Right forelimb (tissue), 1 donor: ENCODE measurements around the gene CDS1.
"Not testable (repeated sequence)": the region's sequence is repeated elsewhere in the genome, so short reads cannot be mapped to it uniquely, and the experiment has no call there.

ENCODE experiments used
- DNase-seq: peaks from one replicate; pipeline ENCODE4 v3.0.0-alpha.2; 2018

CDS1 gene

GRCh38 chr4:84614891-84615290, 32.0 kb downstream of the CDS1 start:
- no peak for DNase-seq

- no peak for DNase-seq
Measured at GRCh38 chr4:84615355-84615754, 32.4 kb downstream of the CDS1 start.

- DNase-seq: no peak
Measured at GRCh38 chr4:84622959-84623358, 40.0 kb downstream of the CDS1 start.

- DNase-seq: no peak
Measured at GRCh38 chr4:84623661-84624060, 40.7 kb downstream of the CDS1 start.

GRCh38 chr4:84626673-84627072, 43.7 kb downstream of the CDS1 start:
- DNase-seq: no peak

GRCh38 chr4:84631573-84631972, 48.6 kb downstream of the CDS1 start:
- DNase-seq: no peak

DNA sequence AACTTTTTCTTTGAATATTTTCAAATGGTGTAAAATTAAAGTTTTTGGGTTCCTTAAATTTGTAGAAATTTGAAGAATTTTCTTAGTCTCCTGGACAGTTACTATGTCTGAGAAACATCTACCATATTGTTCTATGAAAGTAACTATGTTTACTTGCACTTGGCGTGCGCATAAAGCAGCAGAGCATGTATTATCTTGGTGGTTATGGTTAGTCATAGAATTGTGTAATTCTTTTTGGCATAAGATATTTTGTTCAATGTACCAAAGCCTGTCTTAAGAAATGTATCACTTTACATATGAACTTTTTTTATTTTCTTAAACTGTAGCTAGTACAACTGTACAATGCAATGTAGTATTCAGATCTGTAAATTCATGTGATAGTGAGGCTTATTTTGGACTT, 49.2 kb downstream of the CDS1 start:
- no peak for DNase-seq

GRCh38 chr4:84634961-84635360, 52.0 kb downstream of the CDS1 start:
- DNase-seq: no peak

- DNase-seq: no peak
Measured at GRCh38 chr4:84638092-84638491, 55.2 kb downstream of the CDS1 start.

DNA sequence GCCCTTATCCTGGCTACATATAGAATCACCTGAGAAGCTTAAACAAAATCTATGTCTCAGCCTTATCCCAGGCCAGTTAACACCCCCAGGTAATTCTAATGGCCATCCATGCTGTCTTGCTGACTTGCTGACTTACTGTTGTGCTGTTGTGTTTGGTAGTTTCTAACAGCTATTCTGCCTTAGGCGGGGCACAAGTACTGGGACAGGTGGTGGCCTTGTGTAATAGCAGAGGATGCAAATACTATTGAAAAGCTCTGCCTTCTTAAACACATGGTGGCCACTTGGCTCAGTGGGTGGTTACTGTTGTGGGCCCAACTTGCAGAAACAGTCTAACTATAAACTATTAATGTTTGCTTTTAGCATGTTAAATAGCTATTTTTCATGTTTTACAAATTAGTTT, 56.2 kb downstream of the CDS1 start:
- no peak for DNase-seq

- DNase-seq: no peak
Measured at GRCh38 chr4:84644087-84644486, 61.2 kb downstream of the CDS1 start.

DNA sequence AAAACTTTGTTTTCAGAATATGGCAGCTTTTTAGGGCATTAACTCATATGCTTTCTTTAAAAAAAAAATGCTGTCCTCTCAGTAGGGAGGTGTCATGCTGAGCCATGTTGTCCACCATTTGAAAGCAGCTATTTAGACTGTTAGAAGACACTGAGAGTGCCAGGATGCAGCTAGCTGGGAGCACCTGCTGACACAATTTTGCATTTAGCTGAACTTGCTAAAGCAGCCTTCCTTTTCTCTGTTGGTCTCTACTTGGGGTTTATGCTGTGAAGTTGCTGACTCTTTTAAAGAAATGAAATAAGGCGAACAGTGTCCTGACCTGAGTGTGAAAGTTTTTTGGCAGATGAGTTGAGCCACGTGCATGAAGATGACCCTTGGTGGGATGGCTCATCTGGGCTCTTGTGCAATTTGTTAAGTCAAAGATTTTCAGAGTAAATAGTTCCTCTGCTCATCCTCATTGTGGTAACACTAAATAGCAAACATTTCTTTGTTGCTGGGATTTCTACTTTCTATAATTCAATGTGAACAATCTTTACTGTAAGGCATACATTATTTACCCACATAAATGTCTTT, 64.5 kb downstream of the CDS1 start:
- DNase-seq: no peak

- no peak for DNase-seq
Measured at GRCh38 chr4:84648178-84648577, 65.3 kb downstream of the CDS1 start.

- no peak for DNase-seq
Measured at GRCh38 chr4:84648863-84649647, 66.1 kb downstream of the CDS1 start.

DNA sequence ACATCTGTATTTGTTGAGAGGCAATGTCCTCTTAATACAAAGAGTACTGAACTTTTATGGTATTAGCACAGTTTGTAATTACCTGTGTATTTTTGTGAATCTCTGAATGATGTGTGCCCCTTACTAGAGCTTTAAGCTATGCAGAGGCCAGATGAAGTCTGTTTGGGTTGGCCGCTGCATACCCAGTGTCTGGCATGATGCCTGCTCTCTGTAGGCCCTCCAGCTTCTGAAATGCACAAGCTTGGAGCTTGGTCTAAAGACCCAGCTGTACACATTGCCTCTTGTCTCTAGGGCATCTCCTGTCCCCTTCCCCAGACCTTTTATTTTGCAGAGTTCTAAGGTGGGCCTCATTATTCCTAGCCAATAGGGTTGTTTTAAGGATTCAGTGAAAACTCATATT, 68.6 kb downstream of the CDS1 start:
- no peak for DNase-seq

GRCh38 chr4:84652478-84652877, 69.6 kb downstream of the CDS1 start:
- no peak for DNase-seq

- DNase-seq: no peak
Measured at GRCh38 chr4:84660606-84661005, 77.7 kb downstream of the CDS1 start.

GRCh38 chr4:84661191-84661939, 78.4 kb downstream of the CDS1 start:
- DNase-seq: no peak

DNA sequence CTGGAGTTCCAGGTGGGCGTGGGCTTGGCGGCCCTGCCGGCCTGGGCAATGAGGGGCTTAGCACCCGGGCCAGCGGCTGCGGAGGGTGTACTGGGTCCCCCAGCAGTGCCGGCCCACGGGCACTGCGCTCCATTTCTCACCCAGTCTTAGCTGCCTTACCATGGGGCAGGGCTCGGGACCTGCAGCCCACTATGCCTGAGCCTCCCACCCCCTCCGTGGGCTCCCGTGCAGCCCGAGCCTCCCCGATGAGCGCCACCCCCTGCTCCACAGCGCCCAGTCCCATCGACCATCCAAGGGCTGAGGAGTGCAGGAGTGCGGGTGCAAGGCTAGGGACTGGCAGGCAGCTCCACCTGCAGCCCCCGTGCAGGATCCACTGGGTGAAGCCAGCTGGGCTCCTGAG, 81.8 kb downstream of the CDS1 start:
- DNase-seq: not testable (repeated sequence)

GRCh38 chr4:84666439-84666838, 83.5 kb downstream of the CDS1 start:
- DNase-seq: no peak

DNA sequence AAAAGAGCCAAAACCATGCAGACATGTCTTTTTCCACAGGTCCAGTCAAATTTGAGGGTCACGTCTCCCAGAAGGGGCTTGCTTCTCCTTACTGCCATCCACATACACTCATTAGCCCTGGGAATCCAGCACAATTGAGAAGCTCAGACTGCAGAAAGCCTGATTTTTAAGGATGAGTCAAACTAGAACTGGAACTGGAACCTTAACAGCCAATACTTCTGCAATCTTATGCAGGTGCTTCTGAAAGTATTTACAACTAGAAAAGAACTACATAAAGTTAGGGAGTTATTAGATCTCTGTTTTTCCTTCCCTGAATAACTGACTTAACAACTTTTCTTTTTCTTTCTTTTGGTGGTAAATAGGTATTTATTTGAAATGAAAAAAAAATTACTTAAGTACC, 86.3 kb downstream of the CDS1 start:
- DNase-seq: no peak

- DNase-seq: no peak
Measured at GRCh38 chr4:84672177-84672576, 89.2 kb downstream of the CDS1 start.

GRCh38 chr4:84673475-84674240, 90.7 kb downstream of the CDS1 start:
- DNase-seq: no peak
